Fibroblast of the aortic adventitia (primary cell): ENCODE measurements around the gene USP37. TPM values are rescaled to one million over a fixed set of nuclear protein-coding genes. Genes with fewer than 3 reads are reported as not detected.
"Not testable (repeated sequence)": the region's sequence is repeated elsewhere in the genome, so short reads cannot be mapped to it uniquely, and the experiment has no call there.

Experiments used
- DNase-seq: peaks from one replicate; pipeline ENCODE4 v3.0.0-alpha.2; 2010; ENCODE audit warnings: low read depth
- H3K4me3 ChIP-seq: 2 replicates; pipeline ENCODE4 v1.5.1; 2011; ENCODE audit warnings: low read depth, mild to moderate bottlenecking, control low read depth, low read length, moderate library complexity
- total RNA-seq: library from RNA; depleted of rRNA; stranded (reverse); fragments of >200 nt; gene quantifications from 2 replicates; pipeline ENCODE4 v1.2.3, GENCODE V29; 2012; ENCODE audit warnings: low replicate concordance
- TF ChIP-seq, protein P1 (sequence below): IDR thresholded peaks from 2 replicates; pipeline ENCODE4 v1.5.1; 2011; ENCODE audit warnings: mild to moderate bottlenecking, low read length, control low read depth, inconsistent platforms; ENCODE audit not compliant: insufficient read depth

USP37 gene
- total RNA-seq, 1 donor, result 16.1 TPM

DNA sequence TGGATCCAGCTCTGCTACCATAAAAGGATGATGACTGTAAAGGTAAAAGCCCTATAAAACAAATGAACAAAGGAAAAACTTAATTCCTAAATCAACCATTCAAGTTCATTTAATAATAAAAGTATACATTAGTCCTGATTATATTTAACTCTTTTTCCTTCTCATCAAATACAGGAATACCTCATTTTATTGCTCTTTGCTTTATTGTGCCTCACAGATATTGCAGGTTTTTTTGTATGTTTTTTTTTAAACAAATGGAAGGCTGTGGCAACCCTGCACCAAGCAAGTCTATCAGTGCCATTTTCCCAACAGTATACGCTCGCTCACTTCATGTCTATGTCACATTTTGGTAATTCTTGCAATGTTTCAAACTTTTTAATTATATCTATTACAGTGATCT lies 38.2 kb downstream of the USP37 start:
- no peak for DNase-seq
- no peak overlapping the region for H3K4me3 ChIP-seq
- TF ChIP-seq, protein P1, sequence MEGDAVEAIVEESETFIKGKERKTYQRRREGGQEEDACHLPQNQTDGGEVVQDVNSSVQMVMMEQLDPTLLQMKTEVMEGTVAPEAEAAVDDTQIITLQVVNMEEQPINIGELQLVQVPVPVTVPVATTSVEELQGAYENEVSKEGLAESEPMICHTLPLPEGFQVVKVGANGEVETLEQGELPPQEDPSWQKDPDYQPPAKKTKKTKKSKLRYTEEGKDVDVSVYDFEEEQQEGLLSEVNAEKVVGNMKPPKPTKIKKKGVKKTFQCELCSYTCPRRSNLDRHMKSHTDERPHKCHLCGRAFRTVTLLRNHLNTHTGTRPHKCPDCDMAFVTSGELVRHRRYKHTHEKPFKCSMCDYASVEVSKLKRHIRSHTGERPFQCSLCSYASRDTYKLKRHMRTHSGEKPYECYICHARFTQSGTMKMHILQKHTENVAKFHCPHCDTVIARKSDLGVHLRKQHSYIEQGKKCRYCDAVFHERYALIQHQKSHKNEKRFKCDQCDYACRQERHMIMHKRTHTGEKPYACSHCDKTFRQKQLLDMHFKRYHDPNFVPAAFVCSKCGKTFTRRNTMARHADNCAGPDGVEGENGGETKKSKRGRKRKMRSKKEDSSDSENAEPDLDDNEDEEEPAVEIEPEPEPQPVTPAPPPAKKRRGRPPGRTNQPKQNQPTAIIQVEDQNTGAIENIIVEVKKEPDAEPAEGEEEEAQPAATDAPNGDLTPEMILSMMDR, result no peak

DNA sequence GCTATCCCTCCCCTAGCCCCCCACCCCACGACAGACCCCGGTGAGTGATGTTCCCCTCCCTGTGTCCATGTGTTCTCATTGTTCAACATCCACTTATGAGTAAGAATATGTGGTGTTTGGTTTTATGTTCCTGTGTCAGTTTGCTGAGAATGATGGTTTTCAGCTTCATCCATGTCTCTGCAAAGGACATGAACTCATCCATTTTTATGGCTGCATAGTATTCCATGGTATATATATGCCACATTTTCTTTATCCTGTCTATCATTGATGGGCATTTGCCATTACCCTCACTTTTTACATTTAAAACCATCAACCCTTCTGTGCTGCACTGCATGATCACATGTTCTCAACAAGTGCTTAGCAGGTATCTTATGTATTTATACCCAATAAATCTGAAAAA lies 39.7 kb downstream of the USP37 start:
- H3K4me3 ChIP-seq, result not testable (repeated sequence)

DNA sequence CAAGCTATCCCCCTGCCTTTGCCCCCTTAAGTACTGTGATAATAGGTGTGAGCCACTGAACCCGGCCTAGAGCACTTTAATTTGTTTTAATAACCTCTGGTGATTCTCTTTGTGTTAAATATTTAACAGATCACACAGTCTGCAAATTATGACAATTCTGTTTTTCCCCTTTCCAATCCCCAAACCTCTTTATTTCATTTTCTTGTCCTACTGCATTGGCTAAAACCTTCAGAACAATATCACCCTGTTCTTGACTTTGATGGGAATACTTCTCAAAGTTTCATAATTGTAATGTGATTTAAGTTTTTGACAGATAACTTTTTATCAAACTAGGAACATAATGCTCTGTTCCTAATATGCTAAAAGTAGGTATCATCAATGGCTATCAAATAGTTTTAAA lies 44.5 kb downstream of the USP37 start:
- TF ChIP-seq, protein P1, result no peak
- DNase-seq, result no peak
- H3K4me3 ChIP-seq, result no peak overlapping the region

More for the DNA sequence above, 39.7 kb downstream of the USP37 start:
- DNase-seq, result not testable (repeated sequence)

DNA sequence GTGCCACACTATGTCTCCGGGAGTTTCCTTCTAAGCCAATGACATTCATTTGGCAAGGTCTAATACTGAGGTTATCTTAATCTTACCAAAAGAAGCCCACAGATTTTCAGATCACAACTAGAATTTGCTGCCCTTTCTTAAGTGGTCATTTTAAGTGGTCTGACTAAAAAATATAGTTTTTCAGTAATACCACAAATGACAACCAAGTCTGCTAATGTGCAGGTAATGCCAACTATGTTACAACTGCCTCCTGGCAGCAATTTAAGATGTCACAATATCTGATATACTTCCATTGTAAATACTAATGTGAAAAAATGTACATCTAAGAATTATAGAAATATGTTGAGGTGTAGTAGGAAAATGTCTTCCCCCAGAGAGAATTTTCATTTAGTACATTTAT lies 49.3 kb downstream of the USP37 start:
- TF ChIP-seq, protein P1, result no peak
- no peak overlapping the region for H3K4me3 ChIP-seq
- peak; percentile 11 for DNase-seq

DNA sequence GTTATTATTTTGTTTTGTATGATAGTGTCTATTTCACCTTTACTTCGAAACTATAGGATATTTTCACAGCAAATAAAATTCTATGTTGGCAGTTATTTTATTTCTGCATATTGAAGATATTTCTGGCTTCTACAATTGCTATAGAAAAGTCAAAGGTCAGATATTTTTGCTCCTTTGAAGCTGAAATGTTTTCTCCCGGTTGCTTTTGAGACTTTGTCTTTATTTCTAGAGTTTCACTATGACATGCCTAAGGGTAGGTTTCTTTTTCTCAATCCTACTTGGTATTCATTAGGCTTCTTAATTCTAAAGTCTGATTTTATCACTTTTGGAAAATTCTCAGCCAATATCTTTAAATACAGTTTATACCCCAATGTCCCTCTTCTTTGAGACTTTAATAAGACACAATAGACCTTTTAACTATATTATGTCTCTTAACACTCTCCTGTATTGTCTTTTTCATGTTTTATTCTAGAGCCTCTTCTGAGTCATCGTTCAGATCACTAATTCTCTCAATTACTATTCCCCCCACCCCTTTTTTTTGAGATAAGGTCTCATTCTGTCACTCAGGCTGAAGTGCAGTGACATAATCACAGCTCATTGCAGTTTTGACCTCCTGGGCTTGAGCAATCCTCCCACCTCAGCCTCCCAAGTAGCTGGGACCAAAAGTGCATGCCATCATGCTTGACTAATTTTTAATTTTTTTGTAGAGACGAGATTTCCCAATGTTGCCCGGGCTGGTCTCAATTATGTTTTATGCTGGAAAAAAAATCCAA lies 50.5 kb downstream of the USP37 start:
- no peak overlapping the region for H3K4me3 ChIP-seq
- TF ChIP-seq, protein P1, result no peak
- peak; percentile 9 for DNase-seq

DNA sequence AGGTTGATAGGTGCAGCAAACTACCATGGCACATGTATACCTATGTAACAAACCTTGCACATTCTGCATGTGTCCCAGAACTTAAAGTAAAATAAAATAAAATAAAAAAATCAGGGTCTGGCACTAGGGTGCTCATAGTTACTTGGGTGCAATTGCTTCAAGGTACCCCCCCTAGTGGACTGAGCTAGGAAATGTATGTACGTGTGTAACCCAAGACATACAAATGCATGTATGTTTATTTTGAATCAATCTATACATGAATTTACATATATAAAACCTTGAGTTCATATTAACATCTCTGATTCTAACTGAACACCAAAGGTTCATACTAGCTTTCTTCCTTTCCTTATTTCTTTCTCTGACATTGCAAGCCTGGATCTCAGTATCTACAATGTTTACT lies 51.5 kb downstream of the USP37 start:
- peak; percentile 9 for DNase-seq
- TF ChIP-seq, protein P1, result peak; percentile 44
- no peak overlapping the region for H3K4me3 ChIP-seq

DNA sequence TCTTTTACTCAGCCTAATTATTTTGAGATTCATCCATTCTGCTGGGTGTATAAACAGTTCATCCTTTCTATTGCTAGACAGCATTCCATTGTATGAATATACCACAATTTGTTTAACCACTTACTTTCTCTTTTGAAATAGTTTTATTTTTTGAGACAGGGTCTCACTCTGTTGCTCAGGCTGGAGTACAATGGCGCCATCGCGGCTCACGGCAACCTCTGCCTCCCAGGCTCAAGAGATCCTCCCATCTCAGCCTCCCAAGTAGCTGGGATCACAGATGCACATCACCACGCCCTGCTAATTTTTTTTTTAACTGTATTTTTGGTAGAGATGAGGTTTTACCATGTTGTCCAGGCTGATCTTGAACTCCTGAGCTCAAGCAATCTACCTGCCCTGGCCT lies 54.5 kb downstream of the USP37 start:
- no peak overlapping the region for H3K4me3 ChIP-seq
- TF ChIP-seq, protein P1, result no peak
- no peak for DNase-seq
